ENCODE measurements around the gene DNAI4. TPM values are rescaled to one million over a fixed set of nuclear protein-coding genes. Genes with fewer than 3 reads are reported as not detected.
"Not testable (repeated sequence)": the region's sequence is repeated elsewhere in the genome, so short reads cannot be mapped to it uniquely, and the experiment has no call there.

The DNAI4 gene
- total RNA-seq, 1 donor from 2014 or later = 10.3 TPM

- no peaks in the 10 kb centered on the region for H3K27me3 ChIP-seq
- no peak for DNase-seq (ENCODE audit: extremely low spot score in 2 of 2)
- H3K4me3 ChIP-seq = no peak overlapping the region
- intact Hi-C loops (cut with DNase I) = no loop called here
- no peaks in the 10 kb centered on the region for H3K9me3 ChIP-seq
- H3K4me1 ChIP-seq = no peaks in the 10 kb centered on the region
- no peak for TF ChIP-seq POLR2A (IDR thresholded peaks at IDR 0.05)
- TF ChIP-seq CTCF (IDR thresholded peaks at IDR 0.05) = no peak
- no peak for TF ChIP-seq POLR2AphosphoS5 (IDR thresholded peaks at IDR 0.05; ENCODE audit: insufficient read depth in 1 of 2, low read depth in 1 of 2)
- H3K27ac ChIP-seq = no peak overlapping the region
- H3K36me3 ChIP-seq = no peaks in the 10 kb centered on the region
These were observed 51.5 kb downstream of the DNAI4 start for GRCh38 chr1:66873111-66873510.

GRCh38 chr1:66872024-66872423 lies 52.6 kb downstream of the DNAI4 start:
- H3K4me3 ChIP-seq; intact Hi-C loops (cut with DNase I): not testable (repeated sequence)

GRCh38 chr1:66867501-66867900 lies 57.2 kb downstream of the DNAI4 start:
- no peaks in the 10 kb centered on the region for H3K4me1 ChIP-seq
- intact Hi-C loops (cut with DNase I) = no loop called here
- no peaks in the 10 kb centered on the region for H3K9me3 ChIP-seq
- H3K27me3 ChIP-seq = no peaks in the 10 kb centered on the region
- no peak for TF ChIP-seq POLR2A (IDR thresholded peaks at IDR 0.05)
- TF ChIP-seq POLR2AphosphoS5 (IDR thresholded peaks at IDR 0.05; ENCODE audit: insufficient read depth in 1 of 2, low read depth in 1 of 2) = no peak
- no peak for TF ChIP-seq CTCF (IDR thresholded peaks at IDR 0.05)
- H3K4me3 ChIP-seq = no peak overlapping the region
- no peak for DNase-seq (ENCODE audit: extremely low spot score in 2 of 2)
- no peak overlapping the region for H3K27ac ChIP-seq
- H3K36me3 ChIP-seq = no peaks in the 10 kb centered on the region

More at GRCh38 chr1:66872024-66872423, 52.6 kb downstream of the DNAI4 start:
- H3K36me3 ChIP-seq; H3K9me3 ChIP-seq; DNase-seq (ENCODE audit: extremely low spot score in 2 of 2); H3K27ac ChIP-seq; H3K27me3 ChIP-seq; H3K4me1 ChIP-seq: not testable (repeated sequence)

- DNase-seq (ENCODE audit: extremely low spot score in 2 of 2) = no peak
- Histone ChIP-seq H3K9me3 (no peaks in the 10 kb centered on the region), H3K27me3 (no peaks in the 10 kb centered on the region), H3K4me1 (no peaks in the 10 kb centered on the region), H3K27ac (no peak overlapping the region), H3K36me3 (no peaks in the 10 kb centered on the region), H3K4me3 (no peak overlapping the region)
- intact Hi-C loops (cut with DNase I) = no loop called here
- no peak for TF ChIP-seq POLR2AphosphoS5 (IDR thresholded peaks at IDR 0.05; ENCODE audit: insufficient read depth in 1 of 2, low read depth in 1 of 2)
- TF ChIP-seq POLR2A (IDR thresholded peaks at IDR 0.05) = no peak
- TF ChIP-seq CTCF (IDR thresholded peaks at IDR 0.05) = no peak
These were observed 64.1 kb downstream of the DNAI4 start for GRCh38 chr1:66860529-66860928.

- Histone ChIP-seq H3K4me3 (no peak overlapping the region), H3K36me3 (no peaks in the 10 kb centered on the region), H3K27ac (no peak overlapping the region), H3K9me3 (no peaks in the 10 kb centered on the region), H3K4me1 (no peaks in the 10 kb centered on the region), H3K27me3 (no peaks in the 10 kb centered on the region)
- TF ChIP-seq POLR2A (IDR thresholded peaks at IDR 0.05) = no peak
- no peak for TF ChIP-seq CTCF (IDR thresholded peaks at IDR 0.05)
- TF ChIP-seq POLR2AphosphoS5 (IDR thresholded peaks at IDR 0.05; ENCODE audit: insufficient read depth in 1 of 2, low read depth in 1 of 2) = no peak
- no peak for DNase-seq (ENCODE audit: extremely low spot score in 2 of 2)
- intact Hi-C loops (cut with DNase I) = no loop called here
These were observed 71.3 kb downstream of the DNAI4 start for GRCh38 chr1:66853379-66853778.

- no peaks in the 10 kb centered on the region for H3K36me3 ChIP-seq
- H3K27me3 ChIP-seq = no peaks in the 10 kb centered on the region
- no peak overlapping the region for H3K4me3 ChIP-seq
- TF ChIP-seq POLR2AphosphoS5 (IDR thresholded peaks at IDR 0.05; ENCODE audit: insufficient read depth in 1 of 2, low read depth in 1 of 2) (no peak), CTCF (IDR thresholded peaks at IDR 0.05) (no peak), POLR2A (IDR thresholded peaks at IDR 0.05) (no peak)
- no peak overlapping the region for H3K27ac ChIP-seq
- intact Hi-C loops (cut with DNase I) = no loop called here
- no peak for DNase-seq (ENCODE audit: extremely low spot score in 2 of 2)
- H3K9me3 ChIP-seq = no peaks in the 10 kb centered on the region
- H3K4me1 ChIP-seq = no peaks in the 10 kb centered on the region
These were observed 71.8 kb downstream of the DNAI4 start for GRCh38 chr1:66852870-66853269.
